WTC11 (cell line): ENCODE data around the gene DNAJC21. TPM values are rescaled to one million over a fixed set of nuclear protein-coding genes. Genes with fewer than 3 reads are reported as not detected.

Experiments used
- ATAC-seq: fragments of 200-7000 bp; cut with Tn5 transposase; 2 replicates; pipeline ENCODE4 v1.10.0; 2021; ENCODE audit warnings: mild to moderate bottlenecking, moderate library complexity
- CTCF ChIA-PET: fragments of 300-600 bp; sonication (Branson Sonifier 250); formaldehyde crosslinking; loops from one replicate; lab custom pipeline; 2021; ENCODE audit warnings: antibody characterized with exemption; lab: Charles Lee
- POLR2A ChIA-PET: fragments of 350-600 bp; sonication (Branson Sonifier 250); formaldehyde crosslinking; loops from one replicate; lab custom pipeline; 2021; ENCODE audit warnings: antibody characterized with exemption; lab: Charles Lee
- DNase-seq: peaks from one replicate; pipeline ENCODE4 v3.0.0; 2021; ENCODE audit warnings: low spot score
- H3K27ac Mint-ChIP-seq: 2 replicates; pipeline ENCODE4 v1.8.0; 2021; ENCODE audit warnings: mixed read lengths
- H3K27me3 Mint-ChIP-seq: 2 replicates; pipeline ENCODE4 v1.8.0; 2021; ENCODE audit warnings: low read depth, mild to moderate bottlenecking, moderate library complexity, mixed read lengths
- H3K36me3 Mint-ChIP-seq: 2 replicates; pipeline ENCODE4 v1.8.0; 2021; ENCODE audit warnings: mixed read lengths
- H3K4me1 Mint-ChIP-seq: 2 replicates; pipeline ENCODE4 v1.8.0; 2022; ENCODE audit warnings: mixed read lengths
- H3K4me3 Mint-ChIP-seq: 2 replicates; pipeline ENCODE4 v1.8.0; 2021; ENCODE audit warnings: mild to moderate bottlenecking, moderate library complexity, mixed read lengths
- H3K9me3 Mint-ChIP-seq: 2 replicates; pipeline ENCODE4 v1.8.0; 2021; ENCODE audit warnings: mixed read lengths
- AR ChIP-seq: fragments of 250-450 bp; sonication (Bioruptor Pico); IDR thresholded peaks from 2 replicates; pipeline ENCODE4 v1.9.0; 2021; ENCODE audit warnings: mild to moderate bottlenecking
- ARID4B ChIP-seq: sonication (generic); formaldehyde crosslinking; IDR thresholded peaks from 2 replicates; pipeline ENCODE4 v1.8.0; 2023; ENCODE audit warnings: missing genetic modification reagents, mild to moderate bottlenecking, borderline replicate concordance
- CBFB ChIP-seq: sonication (generic); formaldehyde crosslinking; IDR thresholded peaks from 2 replicates; pipeline ENCODE4 v1.8.1; 2022; ENCODE audit warnings: mild to moderate bottlenecking, low read depth, missing genetic modification reagents
- E2F1 ChIP-seq: sonication (generic); formaldehyde crosslinking; IDR thresholded peaks from 2 replicates; pipeline ENCODE4 v1.8.0; 2022; ENCODE audit warnings: mild to moderate bottlenecking, missing genetic modification reagents
- E2F4 ChIP-seq: sonication (generic); formaldehyde crosslinking; IDR thresholded peaks from 2 replicates; pipeline ENCODE4 v1.8.1; 2022; ENCODE audit warnings: low read depth, mild to moderate bottlenecking, moderate library complexity, missing genetic modification reagents, borderline replicate concordance
- ELF4 ChIP-seq: sonication (generic); formaldehyde crosslinking; IDR thresholded peaks from 2 replicates; pipeline ENCODE4 v1.8.1; 2022; ENCODE audit warnings: low read depth, mild to moderate bottlenecking, moderate library complexity, missing genetic modification reagents
- ESRRA ChIP-seq: sonication (generic); formaldehyde crosslinking; IDR thresholded peaks from 2 replicates; pipeline ENCODE4 v1.8.1; 2022; ENCODE audit warnings: mild to moderate bottlenecking, missing genetic modification reagents, borderline replicate concordance
- ETV6 ChIP-seq: sonication (generic); formaldehyde crosslinking; IDR thresholded peaks from 2 replicates; pipeline ENCODE4 v1.8.1; 2022; ENCODE audit warnings: mild to moderate bottlenecking, missing genetic modification reagents
- GABPB1 ChIP-seq: sonication (generic); formaldehyde crosslinking; IDR thresholded peaks from 2 replicates; pipeline ENCODE4 v1.8.1; 2023; ENCODE audit warnings: mild to moderate bottlenecking, missing genetic modification reagents
- MAX ChIP-seq: sonication (generic); formaldehyde crosslinking; IDR thresholded peaks from 2 replicates; pipeline ENCODE4 v1.8.0; 2022; ENCODE audit warnings: mild to moderate bottlenecking, missing genetic modification reagents
- NFATC4 ChIP-seq: fragments of 250-450 bp; sonication (Bioruptor Pico); IDR thresholded peaks from 2 replicates; pipeline ENCODE4 v1.9.0; 2021; ENCODE audit warnings: mild to moderate bottlenecking
- NR3C1 ChIP-seq: sonication (generic); formaldehyde crosslinking; conservative IDR thresholded peaks from 2 replicates; pipeline ENCODE4 v1.8.1; 2023; ENCODE audit warnings: low read depth, mild to moderate bottlenecking, missing genetic modification reagents
- PREB ChIP-seq: sonication (generic); formaldehyde crosslinking; IDR thresholded peaks from 2 replicates; pipeline ENCODE4 v1.8.1; 2022; ENCODE audit warnings: mild to moderate bottlenecking, missing genetic modification reagents, moderate library complexity, borderline replicate concordance
- RELA ChIP-seq: sonication (generic); formaldehyde crosslinking; IDR thresholded peaks from 2 replicates; pipeline ENCODE4 v1.8.1; 2022; ENCODE audit warnings: missing genetic modification reagents, mild to moderate bottlenecking, borderline replicate concordance
- TEAD1 ChIP-seq: sonication (generic); formaldehyde crosslinking; IDR thresholded peaks from 2 replicates; pipeline ENCODE4 v1.8.0; 2022; ENCODE audit warnings: mild to moderate bottlenecking, missing genetic modification reagents
- USF2 ChIP-seq: sonication (generic); formaldehyde crosslinking; IDR thresholded peaks from 2 replicates; pipeline ENCODE4 v1.8.1; 2023; ENCODE audit warnings: mild to moderate bottlenecking, missing genetic modification reagents, moderate library complexity
- ZMAT4 ChIP-seq: fragments of 250-450 bp; sonication (Bioruptor Pico); IDR thresholded peaks from 2 replicates; pipeline ENCODE4 v1.9.0; 2021; ENCODE audit warnings: mild to moderate bottlenecking
- ZNF219 ChIP-seq: sonication (generic); formaldehyde crosslinking; IDR thresholded peaks from 2 replicates; pipeline ENCODE4 v1.8.0; 2023; ENCODE audit warnings: missing genetic modification reagents, mild to moderate bottlenecking, borderline replicate concordance
- ZSCAN18 ChIP-seq: fragments of 250-450 bp; sonication (Bioruptor Pico); IDR thresholded peaks from 2 replicates; pipeline ENCODE4 v2.1.2; 2022; ENCODE audit warnings: mild to moderate bottlenecking, moderate library complexity
- total RNA-seq: library from RNA; stranded (reverse); gene quantifications from 3 replicates; pipeline ENCODE4 v1.2.3, GENCODE V29; 2021

DNAJC21 gene
- total RNA-seq, 1 experiment from 2014 or later: 62.5 TPM

- no peak for TF ChIP-seq NR3C1 (CRISPR knock-in tag)
- no peak for TF ChIP-seq ESRRA (CRISPR knock-in tag)
- TF ChIP-seq AR (CRISPR knock-in tag): no peak
Measured at GRCh38 chr5:34976347-34976746, 47.0 kb downstream of the DNAJC21 start (continued).

GRCh38 chr5:34977934-34978613 is 48.7 kb downstream of the DNAJC21 start:
- H3K4me1 Mint-ChIP-seq: peaks cover 8% of the 10 kb centered on the region
- H3K27ac Mint-ChIP-seq: no peak overlapping the region; the same call in 1 of the 2 replicates
- CTCF ChIA-PET: interaction anchor here (1.6 kb wide), 1 partner anchor 25 kb away, joined by 6 read pairs; no protein-coding TSS in a partner anchor
- no peaks in the 10 kb centered on the region for H3K27me3 Mint-ChIP-seq
- peaks cover 39% of the 10 kb centered on the region for H3K9me3 Mint-ChIP-seq
- peaks cover 24% of the 10 kb centered on the region for H3K36me3 Mint-ChIP-seq
- H3K4me3 Mint-ChIP-seq: no peak overlapping the region
- DNase-seq: no peak
- ATAC-seq: no peak
- POLR2A ChIA-PET: no interaction called here
- TF ChIP-seq ELF4 (CRISPR knock-in tag) (no peak), ESRRA (CRISPR knock-in tag) (no peak), ZMAT4 (CRISPR knock-in tag) (no peak), ARID4B (no peak), RELA (CRISPR knock-in tag) (no peak), CBFB (CRISPR knock-in tag) (no peak), TEAD1 (CRISPR knock-in tag) (no peak), ZNF219 (CRISPR knock-in tag) (no peak), NFATC4 (no peak), ZSCAN18 (CRISPR knock-in tag) (no peak), ETV6 (CRISPR knock-in tag) (no peak), PREB (CRISPR knock-in tag) (no peak), MAX (CRISPR knock-in tag) (no peak), GABPB1 (no peak), E2F4 (CRISPR knock-in tag) (no peak), E2F1 (CRISPR knock-in tag) (no peak), USF2 (CRISPR knock-in tag) (no peak)
